ENCODE data around the gene NFAT5. TPM values are rescaled to one million over a fixed set of nuclear protein-coding genes. Genes with fewer than 3 reads are reported as not detected.

NFAT5 gene
- total and polyA plus RNA-seq, 3 donors from 2014 or later = 20.5 to 101 (median 72.4) TPM

GRCh38 chr16:69619514-69619913 lies 53.7 kb downstream of the NFAT5 start:
- no peak for TF ChIP-seq POLR2A (IDR thresholded peaks at IDR 0.05)
- TF ChIP-seq, protein P1, sequence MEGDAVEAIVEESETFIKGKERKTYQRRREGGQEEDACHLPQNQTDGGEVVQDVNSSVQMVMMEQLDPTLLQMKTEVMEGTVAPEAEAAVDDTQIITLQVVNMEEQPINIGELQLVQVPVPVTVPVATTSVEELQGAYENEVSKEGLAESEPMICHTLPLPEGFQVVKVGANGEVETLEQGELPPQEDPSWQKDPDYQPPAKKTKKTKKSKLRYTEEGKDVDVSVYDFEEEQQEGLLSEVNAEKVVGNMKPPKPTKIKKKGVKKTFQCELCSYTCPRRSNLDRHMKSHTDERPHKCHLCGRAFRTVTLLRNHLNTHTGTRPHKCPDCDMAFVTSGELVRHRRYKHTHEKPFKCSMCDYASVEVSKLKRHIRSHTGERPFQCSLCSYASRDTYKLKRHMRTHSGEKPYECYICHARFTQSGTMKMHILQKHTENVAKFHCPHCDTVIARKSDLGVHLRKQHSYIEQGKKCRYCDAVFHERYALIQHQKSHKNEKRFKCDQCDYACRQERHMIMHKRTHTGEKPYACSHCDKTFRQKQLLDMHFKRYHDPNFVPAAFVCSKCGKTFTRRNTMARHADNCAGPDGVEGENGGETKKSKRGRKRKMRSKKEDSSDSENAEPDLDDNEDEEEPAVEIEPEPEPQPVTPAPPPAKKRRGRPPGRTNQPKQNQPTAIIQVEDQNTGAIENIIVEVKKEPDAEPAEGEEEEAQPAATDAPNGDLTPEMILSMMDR (IDR thresholded peaks at IDR 0.05) = no peak
- Histone ChIP-seq H3K36me3 (ENCODE audit: low read depth, missing control alignments) (no peaks in the 10 kb centered on the region), H3K4me3 (no peak overlapping the region), H3K27ac (no peak overlapping the region), H3K27me3 (no peaks in the 10 kb centered on the region), H3K4me1 (no peaks in the 10 kb centered on the region), H3K9me3 (no peaks in the 10 kb centered on the region)
- intact Hi-C loops (cut with DNase I; ENCODE audit: low total_unique reads) = no loop called here
- no peak for DNase-seq

DNA sequence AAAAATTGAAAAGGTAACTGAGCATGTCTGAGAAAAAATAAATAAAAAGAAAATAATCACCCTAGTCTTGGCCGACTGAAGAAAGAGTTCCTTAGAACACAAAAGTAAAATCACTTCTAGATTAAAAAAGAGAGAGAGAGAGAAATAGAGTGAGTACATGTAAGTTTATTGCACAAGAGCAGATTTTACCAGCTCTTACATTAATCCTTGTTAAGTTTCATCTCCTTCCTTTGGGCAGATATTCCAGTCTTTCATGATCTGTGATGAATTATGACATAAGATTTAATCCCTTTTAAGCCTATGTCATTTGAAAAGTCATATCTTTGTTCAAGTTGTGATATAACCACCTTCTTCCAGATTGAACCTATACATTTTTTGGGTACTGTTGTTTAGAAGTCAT lies 54.8 kb downstream of the NFAT5 start:
- Histone ChIP-seq H3K4me3 (no peak overlapping the region), H3K27me3 (no peaks in the 10 kb centered on the region), H3K4me1 (no peaks in the 10 kb centered on the region), H3K36me3 (ENCODE audit: low read depth, missing control alignments) (no peaks in the 10 kb centered on the region), H3K27ac (no peak overlapping the region), H3K9me3 (no peaks in the 10 kb centered on the region)
- no peak for DNase-seq
- WGBS, 2 donors = 36% methylated on average over 1 of the region's 1 CpG
- TF ChIP-seq, protein P1 (IDR thresholded peaks at IDR 0.05) = no peak
- no peak for TF ChIP-seq POLR2A (IDR thresholded peaks at IDR 0.05)
- intact Hi-C loops (cut with DNase I; ENCODE audit: low total_unique reads) = no loop called here

GRCh38 chr16:69621225-69621624 lies 55.5 kb downstream of the NFAT5 start:
- TF ChIP-seq POLR2A (IDR thresholded peaks at IDR 0.05) = no peak
- TF ChIP-seq, protein P1 (IDR thresholded peaks at IDR 0.05) = no peak
- no peaks in the 10 kb centered on the region for H3K4me1 ChIP-seq
- no peak overlapping the region for H3K27ac ChIP-seq

DNA sequence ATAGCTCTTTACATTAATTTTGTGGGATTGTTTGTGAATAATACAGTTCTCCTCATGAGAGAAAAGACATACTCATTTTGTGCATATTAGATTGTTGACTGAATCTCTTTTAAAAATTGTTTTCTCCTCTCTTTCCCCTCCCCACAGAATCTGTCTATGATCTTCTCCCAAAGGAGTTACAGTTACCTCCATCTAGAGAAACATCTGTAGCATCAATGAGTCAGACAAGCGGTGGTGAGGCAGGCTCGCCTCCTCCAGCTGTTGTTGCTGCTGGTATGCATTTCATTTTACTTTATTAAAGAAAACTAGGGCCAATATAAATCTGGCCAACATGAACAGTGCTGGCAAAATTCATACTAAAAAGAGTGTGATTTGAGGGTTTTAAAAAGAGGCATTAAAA lies 60.5 kb downstream of the NFAT5 start:
- Histone ChIP-seq H3K9me3 (no peaks in the 10 kb centered on the region), H3K27ac (no peak overlapping the region), H3K4me1 (no peaks in the 10 kb centered on the region), H3K27me3 (no peaks in the 10 kb centered on the region), H3K36me3 (ENCODE audit: low read depth, missing control alignments) (no peaks in the 10 kb centered on the region), H3K4me3 (no peak overlapping the region)
- DNase-seq = no peak
- intact Hi-C loops (cut with DNase I; ENCODE audit: low total_unique reads) = no loop called here
- TF ChIP-seq, protein P1 (IDR thresholded peaks at IDR 0.05) = no peak
- no peak for TF ChIP-seq POLR2A (IDR thresholded peaks at IDR 0.05)
- WGBS, 2 donors = 64 to 78% methylated on average over 2 of the region's 2 CpGs

More at GRCh38 chr16:69621225-69621624, 55.5 kb downstream of the NFAT5 start:
- intact Hi-C loops (cut with DNase I; ENCODE audit: low total_unique reads) = no loop called here
- Histone ChIP-seq H3K4me3 (no peak overlapping the region), H3K36me3 (ENCODE audit: low read depth, missing control alignments) (no peaks in the 10 kb centered on the region), H3K27me3 (no peaks in the 10 kb centered on the region), H3K9me3 (no peaks in the 10 kb centered on the region)
- no peak for DNase-seq
- WGBS, 2 donors = 91 to 94% methylated on average over 1 of the region's 1 CpG

- no peaks in the 10 kb centered on the region for H3K36me3 ChIP-seq (ENCODE audit: low read depth, missing control alignments)
- DNase-seq = no peak
- no peaks in the 10 kb centered on the region for H3K9me3 ChIP-seq
- intact Hi-C loops (cut with DNase I; ENCODE audit: low total_unique reads) = no loop called here
- H3K4me3 ChIP-seq = no peak overlapping the region
- no peaks in the 10 kb centered on the region for H3K4me1 ChIP-seq
- no peaks in the 10 kb centered on the region for H3K27me3 ChIP-seq
- H3K27ac ChIP-seq = no peak overlapping the region
- no peak for TF ChIP-seq POLR2A (IDR thresholded peaks at IDR 0.05)
- TF ChIP-seq, protein P1 (IDR thresholded peaks at IDR 0.05) = no peak
These were observed 67.1 kb downstream of the NFAT5 start for GRCh38 chr16:69632828-69633227.

Data from testis (tissue), 3 donors.